ENCODE results near the gene CACNA2D1. TPM values are rescaled to one million over a fixed set of nuclear protein-coding genes. Genes with fewer than 3 reads are reported as not detected.

The CACNA2D1 gene
- total RNA-seq, 2 donors from 2014 or later = 5.4 to 32.0 TPM

DNA sequence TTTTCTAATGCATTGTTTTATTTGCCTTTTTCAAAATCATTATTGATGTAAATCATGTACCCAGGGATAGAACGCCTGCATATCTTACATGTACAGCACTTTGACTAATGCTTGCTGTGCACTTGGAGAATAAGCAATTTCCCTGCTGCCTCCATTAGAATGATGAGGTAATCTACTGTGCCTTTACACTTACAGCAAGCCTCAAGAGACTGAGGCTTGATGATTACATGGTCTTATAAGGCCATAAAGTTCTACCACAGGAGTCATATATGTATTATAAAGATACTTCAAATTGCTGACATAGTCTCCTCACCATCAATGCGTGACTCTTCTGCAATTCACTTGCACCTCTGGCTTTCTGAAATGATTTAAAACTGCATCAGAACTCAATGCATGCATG is 345.2 kb downstream of the CACNA2D1 start:
- no peak for TF ChIP-seq POLR2A (IDR thresholded peaks at IDR 0.05)
- TF ChIP-seq, protein P1, sequence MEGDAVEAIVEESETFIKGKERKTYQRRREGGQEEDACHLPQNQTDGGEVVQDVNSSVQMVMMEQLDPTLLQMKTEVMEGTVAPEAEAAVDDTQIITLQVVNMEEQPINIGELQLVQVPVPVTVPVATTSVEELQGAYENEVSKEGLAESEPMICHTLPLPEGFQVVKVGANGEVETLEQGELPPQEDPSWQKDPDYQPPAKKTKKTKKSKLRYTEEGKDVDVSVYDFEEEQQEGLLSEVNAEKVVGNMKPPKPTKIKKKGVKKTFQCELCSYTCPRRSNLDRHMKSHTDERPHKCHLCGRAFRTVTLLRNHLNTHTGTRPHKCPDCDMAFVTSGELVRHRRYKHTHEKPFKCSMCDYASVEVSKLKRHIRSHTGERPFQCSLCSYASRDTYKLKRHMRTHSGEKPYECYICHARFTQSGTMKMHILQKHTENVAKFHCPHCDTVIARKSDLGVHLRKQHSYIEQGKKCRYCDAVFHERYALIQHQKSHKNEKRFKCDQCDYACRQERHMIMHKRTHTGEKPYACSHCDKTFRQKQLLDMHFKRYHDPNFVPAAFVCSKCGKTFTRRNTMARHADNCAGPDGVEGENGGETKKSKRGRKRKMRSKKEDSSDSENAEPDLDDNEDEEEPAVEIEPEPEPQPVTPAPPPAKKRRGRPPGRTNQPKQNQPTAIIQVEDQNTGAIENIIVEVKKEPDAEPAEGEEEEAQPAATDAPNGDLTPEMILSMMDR (IDR thresholded peaks at IDR 0.05) = no peak
- H3K4me3 ChIP-seq = no peak overlapping the region
- H3K27ac ChIP-seq = no peak overlapping the region
- DNase-seq (no peak), ATAC-seq (no peak)
- WGBS, 2 donors = 69 to 81% methylated on average over 2 of the region's 2 CpGs
- no peaks in the 10 kb centered on the region for H3K9me3 ChIP-seq
- H3K36me3 ChIP-seq (replicated peaks in 1 of 2; ENCODE audit: insufficient read depth in 1 of 2, low read depth in 2 of 2) = no peaks in the 10 kb centered on the region
- intact Hi-C loops (cut with DNase I) = no loop called here
- no peaks in the 10 kb centered on the region for H3K27me3 ChIP-seq
- H3K4me1 ChIP-seq = no peaks in the 10 kb centered on the region

DNA sequence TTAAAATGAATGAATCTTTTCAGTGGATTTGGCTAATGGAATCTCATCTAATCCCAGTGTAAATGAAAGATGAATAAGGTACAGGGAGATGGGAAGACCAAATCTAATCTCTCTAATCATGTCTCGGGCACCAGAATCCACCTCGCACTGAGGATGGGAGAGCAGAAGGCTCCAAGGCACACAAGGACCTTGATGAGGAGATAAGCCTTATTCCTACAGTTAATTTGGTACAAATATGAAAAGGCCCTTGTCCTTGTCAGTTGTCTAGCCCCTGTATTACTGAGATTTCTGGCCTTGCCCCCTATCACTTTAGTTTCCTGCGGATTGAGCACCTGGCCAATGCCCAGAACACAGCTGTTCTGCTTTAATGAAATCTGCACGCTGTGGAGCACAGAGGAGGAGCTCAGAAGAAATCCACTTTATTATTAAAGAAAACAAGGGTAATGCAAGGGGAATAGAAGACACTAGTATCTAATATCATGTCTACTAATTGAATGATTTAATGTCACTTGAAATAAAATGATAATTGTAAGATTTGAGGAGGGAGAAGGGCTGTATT is 352.4 kb downstream of the CACNA2D1 start:
- Histone ChIP-seq H3K36me3 (replicated peaks in 1 of 2; ENCODE audit: insufficient read depth in 1 of 2, low read depth in 2 of 2) (no peaks in the 10 kb centered on the region), H3K4me1 (no peaks in the 10 kb centered on the region), H3K9me3 (no peaks in the 10 kb centered on the region), H3K27me3 (no peaks in the 10 kb centered on the region), H3K27ac (no peak overlapping the region), H3K4me3 (no peak overlapping the region)
- TF ChIP-seq POLR2A (IDR thresholded peaks at IDR 0.05) = no peak
- TF ChIP-seq, protein P1 (IDR thresholded peaks at IDR 0.05) = no peak
- intact Hi-C loops (cut with DNase I) = no loop called here
- ATAC-seq = no peak
- 59 to 64% methylated on average over 4 of the region's 4 CpGs for WGBS, 2 donors
- DNase-seq = no peak

DNA sequence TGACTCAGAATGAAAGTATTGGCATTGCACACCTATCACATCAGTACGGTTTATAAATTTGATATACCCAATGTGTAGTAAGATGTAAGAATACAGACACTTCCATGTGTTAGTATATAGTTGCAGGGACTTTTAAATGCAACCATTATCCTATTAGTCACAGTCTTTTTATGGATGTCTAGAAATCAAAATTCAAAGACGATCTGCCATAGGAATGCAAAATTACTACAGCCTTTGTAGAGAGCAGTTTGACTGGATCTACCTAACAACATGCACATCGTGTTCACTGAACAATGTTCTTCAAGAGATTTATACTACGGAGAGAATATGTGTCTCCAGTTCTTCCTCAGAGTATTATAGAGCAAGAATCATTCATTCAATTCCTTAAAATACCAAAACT is 356.5 kb downstream of the CACNA2D1 start:
- intact Hi-C loops (cut with DNase I) = no loop called here
- no peak for ATAC-seq

DNA sequence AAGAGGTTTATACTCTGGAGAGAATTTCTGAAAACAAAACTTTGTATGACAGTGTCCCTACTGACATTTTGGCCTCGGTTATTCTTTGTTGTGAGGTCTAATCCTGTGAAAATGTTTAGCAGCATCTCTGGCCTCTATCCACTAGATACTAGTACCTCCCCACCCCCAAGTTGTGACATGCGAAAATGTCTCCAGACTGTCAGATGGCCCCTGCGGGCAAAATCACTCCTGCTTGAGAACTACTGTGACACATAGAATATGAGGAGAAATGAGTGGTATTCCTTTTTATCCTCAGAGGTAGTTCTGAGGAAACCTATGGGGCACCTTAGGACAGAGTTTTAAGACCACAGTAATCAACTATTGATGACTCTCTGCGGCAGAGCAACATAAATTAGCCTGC is 358.5 kb downstream of the CACNA2D1 start:
- no peak for ATAC-seq
- Histone ChIP-seq H3K27me3 (no peaks in the 10 kb centered on the region), H3K36me3 (replicated peaks in 1 of 2; ENCODE audit: insufficient read depth in 1 of 2, low read depth in 2 of 2) (no peaks in the 10 kb centered on the region), H3K27ac (no peak overlapping the region), H3K4me3 (no peak overlapping the region), H3K9me3 (no peaks in the 10 kb centered on the region), H3K4me1 (no peaks in the 10 kb centered on the region)
- WGBS, 2 donors = 81 to 92% methylated on average over 4 of the region's 4 CpGs
- TF ChIP-seq, protein P1 (IDR thresholded peaks at IDR 0.05) = no peak
- TF ChIP-seq POLR2A (IDR thresholded peaks at IDR 0.05) = no peak
- DNase-seq = no peak
- intact Hi-C loops (cut with DNase I) = no loop called here

More for the DNA sequence above, 356.5 kb downstream of the CACNA2D1 start:
- Histone ChIP-seq H3K27me3 (no peaks in the 10 kb centered on the region), H3K27ac (no peak overlapping the region), H3K36me3 (replicated peaks in 1 of 2; ENCODE audit: insufficient read depth in 1 of 2, low read depth in 2 of 2) (no peaks in the 10 kb centered on the region), H3K9me3 (no peaks in the 10 kb centered on the region), H3K4me1 (no peaks in the 10 kb centered on the region), H3K4me3 (no peak overlapping the region)
- 72 to 81% methylated on average over 4 of the region's 4 CpGs for WGBS, 2 donors
- DNase-seq = no peak
- TF ChIP-seq, protein P1 (IDR thresholded peaks at IDR 0.05) = no peak

DNA sequence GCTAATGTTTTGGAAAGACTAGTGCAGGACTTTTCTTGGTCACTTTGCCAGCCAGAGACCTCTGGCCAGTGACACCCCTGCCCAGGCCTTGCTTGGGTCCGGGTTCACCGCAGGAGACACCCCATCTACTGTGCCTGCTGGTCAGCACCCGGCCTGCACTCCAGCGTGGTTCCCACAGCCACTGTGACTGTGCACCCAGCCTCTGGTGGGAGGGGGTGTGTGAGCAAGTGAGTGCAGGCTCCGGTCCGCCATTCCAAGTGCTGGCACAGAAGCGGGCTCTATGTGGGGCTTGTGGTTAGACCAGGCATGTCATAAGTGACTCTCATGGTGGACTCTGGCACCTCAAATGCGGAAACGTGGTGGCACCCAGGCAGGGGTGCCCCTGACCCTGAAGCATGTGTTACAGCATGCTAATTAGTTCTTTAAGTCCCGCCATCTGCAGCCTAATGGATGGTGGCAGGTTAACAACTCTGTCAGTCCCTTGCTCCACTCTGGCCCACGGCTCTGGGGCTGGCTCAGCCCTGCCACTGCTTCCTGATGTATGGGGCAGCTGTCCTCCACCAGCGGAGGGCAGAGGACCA is 361.8 kb downstream of the CACNA2D1 start:
- no peak overlapping the region for H3K27ac ChIP-seq
- H3K4me3 ChIP-seq = no peak overlapping the region
- WGBS, 2 donors = 78 to 86% methylated on average over 9 to 12 of the region's 12 CpGs
- intact Hi-C loops (cut with DNase I) = no loop called here
- ATAC-seq (no peak), DNase-seq (no peak)
- no peaks in the 10 kb centered on the region for H3K27me3 ChIP-seq
- TF ChIP-seq, protein P1 (IDR thresholded peaks at IDR 0.05) = no peak
- TF ChIP-seq POLR2A (IDR thresholded peaks at IDR 0.05) = no peak
- H3K9me3 ChIP-seq = no peaks in the 10 kb centered on the region
- no peaks in the 10 kb centered on the region for H3K4me1 ChIP-seq
- H3K36me3 ChIP-seq (replicated peaks in 1 of 2; ENCODE audit: insufficient read depth in 1 of 2, low read depth in 2 of 2) = no peaks in the 10 kb centered on the region
